Liver (tissue), 3 donors: Measurements from ENCODE around the gene SPATS2.

Experiments
- EGR1 ChIP-seq, 2 donors: IDR thresholded peaks; 2 replicates each; pipeline ENCODE4 v1.6.1; 2016 to 2018; ENCODE audit warnings: antibody characterized with exemption in 2 of 2, low read depth in 2 of 2
- FOXA1 ChIP-seq: IDR thresholded peaks from 2 replicates; pipeline ENCODE4 v1.6.1; 2016; ENCODE audit warnings: antibody characterized with exemption
- RAD21 ChIP-seq, 2 donors: IDR thresholded peaks; 2 replicates each; pipeline ENCODE4 v1.6.1; 2016; ENCODE audit warnings: antibody characterized with exemption in 2 of 2, mild to moderate bottlenecking in 2 of 2
- TAF1 ChIP-seq: conservative IDR thresholded peaks from 2 replicates; pipeline ENCODE4 v1.6.1; 2016; ENCODE audit warnings: antibody characterized with exemption, mild to moderate bottlenecking
- TF ChIP-seq, protein P1 (sequence below): fragments of 150-350 bp; IDR thresholded peaks from 2 replicates; pipeline ENCODE4 v1.5.1; 2017; ENCODE audit warnings: improper control_type of control experiment, low read depth, low read length; ENCODE audit not compliant: missing input control
- TF ChIP-seq, protein P2 (sequence below): IDR thresholded peaks from 2 replicates; pipeline ENCODE4 v1.6.1; 2016; ENCODE audit warnings: antibody characterized with exemption
- TF ChIP-seq, protein P3 (sequence below): IDR thresholded peaks from 2 replicates; pipeline ENCODE4 v1.6.1; 2016; ENCODE audit warnings: antibody characterized with exemption
- donor health status: healthy.
- donor health status: healthy.

- TF ChIP-seq, protein P1, sequence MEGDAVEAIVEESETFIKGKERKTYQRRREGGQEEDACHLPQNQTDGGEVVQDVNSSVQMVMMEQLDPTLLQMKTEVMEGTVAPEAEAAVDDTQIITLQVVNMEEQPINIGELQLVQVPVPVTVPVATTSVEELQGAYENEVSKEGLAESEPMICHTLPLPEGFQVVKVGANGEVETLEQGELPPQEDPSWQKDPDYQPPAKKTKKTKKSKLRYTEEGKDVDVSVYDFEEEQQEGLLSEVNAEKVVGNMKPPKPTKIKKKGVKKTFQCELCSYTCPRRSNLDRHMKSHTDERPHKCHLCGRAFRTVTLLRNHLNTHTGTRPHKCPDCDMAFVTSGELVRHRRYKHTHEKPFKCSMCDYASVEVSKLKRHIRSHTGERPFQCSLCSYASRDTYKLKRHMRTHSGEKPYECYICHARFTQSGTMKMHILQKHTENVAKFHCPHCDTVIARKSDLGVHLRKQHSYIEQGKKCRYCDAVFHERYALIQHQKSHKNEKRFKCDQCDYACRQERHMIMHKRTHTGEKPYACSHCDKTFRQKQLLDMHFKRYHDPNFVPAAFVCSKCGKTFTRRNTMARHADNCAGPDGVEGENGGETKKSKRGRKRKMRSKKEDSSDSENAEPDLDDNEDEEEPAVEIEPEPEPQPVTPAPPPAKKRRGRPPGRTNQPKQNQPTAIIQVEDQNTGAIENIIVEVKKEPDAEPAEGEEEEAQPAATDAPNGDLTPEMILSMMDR = no peak
- TF ChIP-seq RAD21 (IDR thresholded peaks at IDR 0.05) = no peak
- TF ChIP-seq, protein P2, sequence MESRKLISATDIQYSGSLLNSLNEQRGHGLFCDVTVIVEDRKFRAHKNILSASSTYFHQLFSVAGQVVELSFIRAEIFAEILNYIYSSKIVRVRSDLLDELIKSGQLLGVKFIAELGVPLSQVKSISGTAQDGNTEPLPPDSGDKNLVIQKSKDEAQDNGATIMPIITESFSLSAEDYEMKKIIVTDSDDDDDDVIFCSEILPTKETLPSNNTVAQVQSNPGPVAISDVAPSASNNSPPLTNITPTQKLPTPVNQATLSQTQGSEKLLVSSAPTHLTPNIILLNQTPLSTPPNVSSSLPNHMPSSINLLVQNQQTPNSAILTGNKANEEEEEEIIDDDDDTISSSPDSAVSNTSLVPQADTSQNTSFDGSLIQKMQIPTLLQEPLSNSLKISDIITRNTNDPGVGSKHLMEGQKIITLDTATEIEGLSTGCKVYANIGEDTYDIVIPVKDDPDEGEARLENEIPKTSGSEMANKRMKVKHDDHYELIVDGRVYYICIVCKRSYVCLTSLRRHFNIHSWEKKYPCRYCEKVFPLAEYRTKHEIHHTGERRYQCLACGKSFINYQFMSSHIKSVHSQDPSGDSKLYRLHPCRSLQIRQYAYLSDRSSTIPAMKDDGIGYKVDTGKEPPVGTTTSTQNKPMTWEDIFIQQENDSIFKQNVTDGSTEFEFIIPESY = no peak
- no peak for TF ChIP-seq TAF1
- TF ChIP-seq, protein P3, sequence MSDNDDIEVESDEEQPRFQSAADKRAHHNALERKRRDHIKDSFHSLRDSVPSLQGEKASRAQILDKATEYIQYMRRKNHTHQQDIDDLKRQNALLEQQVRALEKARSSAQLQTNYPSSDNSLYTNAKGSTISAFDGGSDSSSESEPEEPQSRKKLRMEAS = no peak
- no peak for TF ChIP-seq EGR1 (IDR thresholded peaks at IDR 0.05; ENCODE audit: low read depth in 2 of 2)
- TF ChIP-seq FOXA1 = no peak
Observed at GRCh38 chr12:49557187-49557916, 190.1 kb downstream of the SPATS2 start.
